ENCODE measurements around the gene CTIF. TPM values are rescaled to one million over a fixed set of nuclear protein-coding genes. Genes with fewer than 3 reads are reported as not detected.

The CTIF gene
- total and polyA plus RNA-seq, 7 experiments from 2014 or later = 1.3 to 11.2 (median 2.5) TPM; not detected in 2

DNA sequence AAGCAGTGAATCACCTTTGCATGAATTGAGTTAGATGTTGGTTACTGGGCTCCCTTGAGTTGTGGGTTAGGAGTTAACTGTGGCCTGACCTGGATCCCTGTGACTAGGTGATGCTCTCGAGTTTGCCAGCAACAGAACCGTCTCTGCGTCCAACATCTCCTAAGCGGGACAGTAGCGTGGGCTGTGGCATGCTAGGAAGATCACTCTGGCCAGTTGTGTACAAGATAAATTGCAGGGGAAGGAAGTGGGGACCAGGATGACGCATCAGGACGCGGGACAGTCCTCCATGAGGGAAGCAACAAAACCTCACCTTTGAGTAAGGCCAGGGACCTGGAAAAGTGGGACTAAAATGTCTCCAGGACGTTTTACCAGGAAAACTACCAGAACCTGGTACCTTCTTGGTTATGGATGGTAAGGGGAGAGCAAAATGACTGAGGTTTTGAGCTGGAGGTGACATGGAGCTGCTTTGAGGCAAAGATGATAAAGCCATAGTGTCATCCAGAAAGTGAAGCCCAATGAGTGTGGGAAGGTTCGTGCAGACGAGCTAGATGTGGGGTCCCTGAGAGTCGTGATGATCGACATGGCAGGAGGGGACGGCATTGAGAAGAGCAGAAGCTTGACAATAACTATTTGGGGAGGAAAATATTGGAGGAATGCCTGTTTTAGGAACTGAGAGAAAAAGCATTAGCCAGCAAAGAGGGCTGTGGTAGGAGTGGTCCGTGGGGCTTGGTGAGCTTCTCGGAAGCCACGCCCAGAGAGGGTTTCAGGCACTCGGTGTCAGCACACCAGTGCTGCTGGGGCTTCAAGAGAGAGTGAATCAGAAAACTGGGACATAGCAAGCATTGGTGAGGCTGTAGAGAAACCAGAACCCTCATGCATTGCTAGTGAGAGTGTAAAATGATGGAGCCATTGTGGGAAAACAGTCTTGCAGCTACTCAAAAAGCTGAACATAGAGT, 316.9 kb downstream of the CTIF start:
- no peaks in the 10 kb centered on the region for H3K27me3 ChIP-seq (ENCODE audit: control insufficient read depth in 2 of 2, insufficient read depth in 2 of 2, low read length in 2 of 2)
- Mint-ChIP-seq H3K27ac (peak overlapping the region in 1 of 9 donors; percentile 32), H3K9me3 (peaks cover 0 to 1% (median 0%) of the 10 kb centered on the region in 11 donors), H3K36me3 (no peaks in the 10 kb centered on the region), H3K4me1 (peaks cover 36 to 55% (median 42%) of the 10 kb centered on the region in 7 donors), H3K4me3 (peak overlapping the region in 1 of 10 donors; percentile 11), H3K27me3 (no peaks in the 10 kb centered on the region)
- ChIA-PET CTCF (no interaction called here), POLR2A (no interaction called here)
- no peaks in the 10 kb centered on the region for H3K9me3 ChIP-seq (ENCODE audit: control insufficient read depth in 2 of 3, low read length in 3 of 3)
- DNase-seq = no peak
- peaks cover 0 to 26% of the 10 kb centered on the region in 2 donors for H3K4me1 ChIP-seq (ENCODE audit: control insufficient read depth in 2 of 2, insufficient read depth in 2 of 2, low read length in 2 of 2)
- intact Hi-C loops (cut with micrococcal nuclease) = no loop called here
- H3K4me3 ChIP-seq (ENCODE audit: low read length) = no peak overlapping the region
- ATAC-seq = no peak
- H3K27ac ChIP-seq (ENCODE audit: low read depth, low read length) = no peak overlapping the region
- H3K36me3 ChIP-seq (ENCODE audit: control insufficient read depth in 2 of 3, insufficient read depth in 3 of 3, low read length in 3 of 3) = no peaks in the 10 kb centered on the region

GRCh38 chr18:48857023-48857694, 318.3 kb downstream of the CTIF start:
- POLR2A ChIA-PET = no interaction called here
- no peak overlapping the region for H3K4me3 Mint-ChIP-seq
- H3K36me3 Mint-ChIP-seq = no peaks in the 10 kb centered on the region
- H3K4me1 Mint-ChIP-seq = peaks cover 27 to 41% (median 34%) of the 10 kb centered on the region in 7 donors
- Histone ChIP-seq H3K27me3 (ENCODE audit: control insufficient read depth in 2 of 2, insufficient read depth in 2 of 2, low read length in 2 of 2) (no peaks in the 10 kb centered on the region), H3K9me3 (ENCODE audit: control insufficient read depth in 2 of 3, low read length in 3 of 3) (no peaks in the 10 kb centered on the region), H3K4me3 (ENCODE audit: low read length) (no peak overlapping the region), H3K27ac (ENCODE audit: low read depth, low read length) (no peak overlapping the region), H3K4me1 (ENCODE audit: control insufficient read depth in 2 of 2, insufficient read depth in 2 of 2, low read length in 2 of 2) (peaks cover 0 to 16% of the 10 kb centered on the region in 2 donors), H3K36me3 (ENCODE audit: control insufficient read depth in 2 of 3, insufficient read depth in 3 of 3, low read length in 3 of 3) (no peaks in the 10 kb centered on the region)
- intact Hi-C loops (cut with micrococcal nuclease) = no loop called here
- no peak for ATAC-seq
- no peaks in the 10 kb centered on the region for H3K27me3 Mint-ChIP-seq
- peak overlapping the region in 1 of 9 donors; percentile 82 for H3K27ac Mint-ChIP-seq
- peaks cover 0 to 1% (median 0%) of the 10 kb centered on the region in 11 donors for H3K9me3 Mint-ChIP-seq
- CTCF ChIA-PET = no interaction called here
- DNase-seq = no peak

- ATAC-seq = no peak
- peak overlapping the region in 1 of 9 donors; percentile 38 for H3K27ac Mint-ChIP-seq
These were observed 319.8 kb downstream of the CTIF start for GRCh38 chr18:48858676-48859075.

DNA sequence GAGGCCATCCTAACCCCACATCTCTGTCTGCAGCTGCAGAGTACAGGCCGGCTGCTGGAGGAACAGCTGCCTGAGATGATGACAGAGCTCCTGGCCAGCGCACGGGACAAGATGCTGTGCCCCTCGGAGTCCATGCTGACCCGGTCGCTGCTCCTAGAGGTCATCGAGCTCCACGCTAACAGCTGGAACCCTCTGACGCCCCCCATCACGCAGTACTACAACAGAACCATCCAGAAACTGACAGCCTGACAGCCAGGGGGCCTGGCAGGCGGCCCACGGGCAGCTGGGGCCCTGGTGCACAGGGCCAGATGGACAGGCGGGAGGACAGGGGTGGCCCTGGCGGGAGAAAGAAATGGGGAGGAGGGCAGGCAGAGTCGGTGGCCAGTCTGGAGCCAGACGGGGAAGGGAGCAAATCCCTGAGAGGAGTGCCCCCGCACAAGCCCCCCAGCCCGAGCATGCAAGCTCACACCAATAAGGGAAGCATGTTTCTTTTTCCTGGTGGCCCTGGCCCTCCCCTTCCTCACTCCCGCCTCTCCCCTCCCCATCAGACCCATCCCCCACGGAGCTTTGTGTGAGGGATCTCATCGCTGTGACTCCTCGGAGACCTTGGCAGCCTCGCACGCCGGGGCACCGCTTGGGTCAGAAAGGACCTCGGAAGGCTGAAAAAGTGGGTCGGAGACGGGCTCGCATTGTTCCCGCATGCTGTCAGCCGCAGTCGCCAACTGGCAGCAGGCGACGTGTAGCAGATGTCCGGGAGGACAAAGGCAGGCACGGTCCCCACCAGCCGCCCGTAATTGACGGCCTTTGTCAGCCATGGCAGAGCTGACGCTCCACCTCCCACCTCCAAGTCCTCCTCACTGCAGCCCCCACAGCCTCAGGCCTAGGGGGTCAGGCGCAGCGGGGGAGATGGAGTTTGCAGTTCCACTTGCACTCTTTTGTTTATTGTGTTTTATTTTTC, 320.8 kb downstream of the CTIF start:
- POLR2A ChIA-PET = no interaction called here
- peaks cover 0 to 5% (median 0%) of the 10 kb centered on the region in 5 donors for H3K36me3 Mint-ChIP-seq
- Histone ChIP-seq H3K36me3 (ENCODE audit: control insufficient read depth in 2 of 3, insufficient read depth in 3 of 3, low read length in 3 of 3) (no peaks in the 10 kb centered on the region), H3K4me3 (ENCODE audit: low read length) (no peak overlapping the region), H3K27ac (ENCODE audit: low read depth, low read length) (no peak overlapping the region), H3K9me3 (ENCODE audit: control insufficient read depth in 2 of 3, low read length in 3 of 3) (no peaks in the 10 kb centered on the region), H3K27me3 (ENCODE audit: control insufficient read depth in 2 of 2, insufficient read depth in 2 of 2, low read length in 2 of 2) (no peaks in the 10 kb centered on the region), H3K4me1 (ENCODE audit: control insufficient read depth in 2 of 2, insufficient read depth in 2 of 2, low read length in 2 of 2) (no peaks in the 10 kb centered on the region)
- peak overlapping the region in 2 of 9 donors; percentile 25 to 43 for H3K27ac Mint-ChIP-seq
- no peak for DNase-seq
- CTCF ChIA-PET = interaction anchor here (0.9 kb wide), 1 partner anchor 82 kb away, joined by 3 read pairs; no protein-coding TSS in a partner anchor
- intact Hi-C loops (cut with micrococcal nuclease) = loop anchor here in 1 of 2 donors (10.0 kb wide), 1 partner anchor 45 kb away; no protein-coding TSS in a partner anchor
- peaks cover 0 to 1% (median 0%) of the 10 kb centered on the region in 11 donors for H3K9me3 Mint-ChIP-seq
- no peaks in the 10 kb centered on the region for H3K27me3 Mint-ChIP-seq
- no peak overlapping the region for H3K4me3 Mint-ChIP-seq
- no peak for ATAC-seq
- peaks cover 4 to 23% (median 16%) of the 10 kb centered on the region in 7 donors for H3K4me1 Mint-ChIP-seq

More at GRCh38 chr18:48858676-48859075, 319.8 kb downstream of the CTIF start:
- ChIA-PET POLR2A (no interaction called here), CTCF (interaction anchor here (0.6 to 0.9 kb wide), 2 partner anchors 65 to 81 kb away, joined by 3 read pairs; no protein-coding TSS in a partner anchor)
- peaks cover 0 to 1% (median 0%) of the 10 kb centered on the region in 5 donors for H3K36me3 Mint-ChIP-seq
- H3K4me1 Mint-ChIP-seq = peaks cover 12 to 26% (median 20%) of the 10 kb centered on the region in 7 donors
- Histone ChIP-seq H3K27me3 (ENCODE audit: control insufficient read depth in 2 of 2, insufficient read depth in 2 of 2, low read length in 2 of 2) (no peaks in the 10 kb centered on the region), H3K4me1 (ENCODE audit: control insufficient read depth in 2 of 2, insufficient read depth in 2 of 2, low read length in 2 of 2) (peaks cover 0 to 1% of the 10 kb centered on the region in 2 donors), H3K27ac (ENCODE audit: low read depth, low read length) (no peak overlapping the region), H3K4me3 (ENCODE audit: low read length) (no peak overlapping the region), H3K36me3 (ENCODE audit: control insufficient read depth in 2 of 3, insufficient read depth in 3 of 3, low read length in 3 of 3) (no peaks in the 10 kb centered on the region), H3K9me3 (ENCODE audit: control insufficient read depth in 2 of 3, low read length in 3 of 3) (no peaks in the 10 kb centered on the region)
- intact Hi-C loops (cut with micrococcal nuclease) = no loop called here
- no peak overlapping the region for H3K4me3 Mint-ChIP-seq
- no peak for DNase-seq
- peaks cover 0 to 1% (median 0%) of the 10 kb centered on the region in 11 donors for H3K9me3 Mint-ChIP-seq
- H3K27me3 Mint-ChIP-seq = no peaks in the 10 kb centered on the region

DNA sequence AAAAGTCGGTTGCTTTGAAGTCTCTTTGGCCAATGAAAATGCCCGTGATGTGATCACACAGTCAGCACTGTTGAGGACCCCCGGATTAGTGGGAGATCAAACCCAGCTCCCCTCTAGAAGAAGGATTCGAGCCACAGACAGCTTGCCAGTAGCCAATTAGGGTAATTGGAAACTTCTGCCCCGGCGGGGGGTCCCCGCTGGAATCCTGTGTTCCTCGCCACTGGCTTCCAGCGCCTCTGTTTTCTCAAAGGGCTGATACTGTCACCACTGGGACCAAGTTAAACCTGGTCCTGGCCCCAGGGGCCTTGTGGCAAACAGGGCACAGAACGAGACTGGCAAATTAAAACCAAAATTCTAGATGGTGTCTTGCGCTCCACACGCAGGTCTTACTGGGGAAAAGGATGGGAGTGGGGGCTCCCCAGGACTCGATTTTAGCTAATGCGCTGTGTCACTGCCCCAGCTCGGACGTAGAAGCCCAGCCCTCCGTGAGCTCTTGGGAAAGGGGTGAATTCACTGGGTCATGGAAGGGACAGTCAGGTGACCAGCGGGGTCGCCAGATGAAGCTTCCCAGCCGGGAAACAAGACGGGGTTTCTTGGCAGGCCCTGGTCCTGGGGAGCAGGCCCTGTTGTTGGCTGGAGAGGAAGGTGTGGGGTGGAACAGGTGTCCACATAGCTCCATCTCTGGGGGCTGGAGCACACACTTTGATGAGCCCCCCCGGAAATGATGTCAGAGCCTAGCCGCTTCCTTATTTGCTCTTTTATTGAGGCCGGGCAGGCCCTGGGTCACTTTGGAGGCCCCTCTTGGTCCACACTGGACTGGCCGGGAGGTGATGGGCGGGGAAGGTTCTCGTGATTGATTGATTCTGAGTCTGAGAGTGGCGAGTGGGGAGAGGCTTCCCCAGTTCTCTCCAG, 321.7 kb downstream of the CTIF start:
- peaks cover 0 to 14% (median 8%) of the 10 kb centered on the region in 7 donors for H3K4me1 Mint-ChIP-seq
- peaks cover 0 to 9% (median 0%) of the 10 kb centered on the region in 5 donors for H3K36me3 Mint-ChIP-seq
- POLR2A ChIA-PET = no interaction called here
- Histone ChIP-seq H3K9me3 (ENCODE audit: control insufficient read depth in 2 of 3, low read length in 3 of 3) (no peaks in the 10 kb centered on the region), H3K4me1 (ENCODE audit: control insufficient read depth in 2 of 2, insufficient read depth in 2 of 2, low read length in 2 of 2) (no peaks in the 10 kb centered on the region), H3K27ac (ENCODE audit: low read depth, low read length) (no peak overlapping the region), H3K36me3 (ENCODE audit: control insufficient read depth in 2 of 3, insufficient read depth in 3 of 3, low read length in 3 of 3) (no peaks in the 10 kb centered on the region), H3K27me3 (ENCODE audit: control insufficient read depth in 2 of 2, insufficient read depth in 2 of 2, low read length in 2 of 2) (no peaks in the 10 kb centered on the region), H3K4me3 (ENCODE audit: low read length) (no peak overlapping the region)
- peaks cover 0 to 3% (median 0%) of the 10 kb centered on the region in 11 donors for H3K9me3 Mint-ChIP-seq
- intact Hi-C loops (cut with micrococcal nuclease) = loop anchor here in 1 of 2 donors (10.0 kb wide), 1 partner anchor 46 kb away; no protein-coding TSS in a partner anchor
- H3K27ac Mint-ChIP-seq = no peak overlapping the region
- CTCF ChIA-PET = no interaction called here
- no peak for DNase-seq
- H3K4me3 Mint-ChIP-seq = no peak overlapping the region
- H3K27me3 Mint-ChIP-seq = no peaks in the 10 kb centered on the region
- ATAC-seq = no peak

Data from naive thymus-derived CD4-positive, alpha-beta T cell (primary cell).